IMR-90 (cell line): ENCODE measurements around the gene GSE1. TPM values are rescaled to one million over a fixed set of nuclear protein-coding genes. Genes with fewer than 3 reads are reported as not detected.

ENCODE experiments used
- ATAC-seq: fragments of 200-7000 bp; cut with Tn5 transposase; 2 replicates; pipeline ENCODE4 v1.9.1; 2020; ENCODE audit warnings: low read depth, mild to moderate bottlenecking, moderate library complexity
- BruUV-seq: library from RNA; stranded (reverse); fragments of 400-500 nt; replicated peaks from 2 replicates; lab custom pipeline; 2021; lab: Mats Ljungman, UMichigan
- CTCF ChIA-PET: fragments of 300-600 bp; formaldehyde crosslinking; extraction: SDS; loops from one replicate; lab custom pipeline; 2021; ENCODE audit warnings: antibody characterized with exemption; lab: Yijun Ruan, JAX
- POLR2A ChIA-PET: fragments of 300-600 bp; sonication (Branson Sonifier 250); formaldehyde crosslinking; loops from one replicate; lab custom pipeline; 2022; ENCODE audit warnings: antibody characterized with exemption; ENCODE audit not compliant: unreplicated experiment; lab: Charles Lee
- DNase-seq: peaks from one replicate; pipeline ENCODE4 v3.0.0; 2013
- H2AFZ ChIP-seq: replicated peaks from 2 replicates; pipeline ENCODE3; 2013; ENCODE audit warnings: low read length, mild to moderate bottlenecking; ENCODE audit not compliant: poor library complexity
- H2AK5ac ChIP-seq: 2 replicates; pipeline ENCODE4 v1.6.1; 2013; ENCODE audit warnings: low read depth, low read length, inconsistent platforms
- H2AK9ac ChIP-seq: replicated peaks from 2 replicates; pipeline ENCODE3; 2013; ENCODE audit warnings: mild to moderate bottlenecking, low read depth, low read length, moderate library complexity; ENCODE audit not compliant: poor library complexity
- H2BK120ac ChIP-seq: 2 replicates; pipeline ENCODE4 v1.6.1; 2013; ENCODE audit warnings: low read depth, low read length, inconsistent platforms
- H2BK15ac ChIP-seq: 3 replicates; pipeline ENCODE4 v1.6.1; 2013; ENCODE audit warnings: low read depth, low read length, inconsistent platforms
- H2BK20ac ChIP-seq: 2 replicates; pipeline ENCODE4 v1.6.1; 2013; ENCODE audit warnings: low read depth, mild to moderate bottlenecking, inconsistent platforms, low read length, moderate library complexity
- H2BK5ac ChIP-seq: 2 replicates; pipeline ENCODE4 v1.6.1; 2013; ENCODE audit warnings: mild to moderate bottlenecking, low read depth, low read length, inconsistent platforms; ENCODE audit not compliant: poor library complexity, severe bottlenecking
- H3K14ac ChIP-seq: replicated peaks from 2 replicates; pipeline ENCODE4 v1.6.1; 2013; ENCODE audit warnings: low read depth, low read length, inconsistent platforms
- H3K18ac ChIP-seq: 2 replicates; pipeline ENCODE4 v1.6.1; 2013; ENCODE audit warnings: low read depth, low read length, control low read depth
- H3K23ac ChIP-seq: 2 replicates; pipeline ENCODE4 v1.6.1; 2013; ENCODE audit warnings: low read depth, low read length, inconsistent platforms
- H3K27ac ChIP-seq: 2 replicates; pipeline ENCODE4 v1.5.1; 2013; ENCODE audit warnings: mild to moderate bottlenecking, control low read depth, low read length; ENCODE audit not compliant: insufficient read depth
- H3K27me3 ChIP-seq: 2 replicates; pipeline ENCODE4 v1.6.1; 2013; ENCODE audit warnings: low read length; ENCODE audit not compliant: control insufficient read depth, insufficient read depth
- H3K36me3 ChIP-seq: 2 replicates; pipeline ENCODE4 v1.6.1; 2013; ENCODE audit warnings: low read length, mixed read lengths; ENCODE audit not compliant: control insufficient read depth, insufficient read depth
- H3K4ac ChIP-seq: 2 replicates; pipeline ENCODE4 v1.6.1; 2013; ENCODE audit warnings: low read depth, low read length, inconsistent platforms
- H3K4me1 ChIP-seq: 2 replicates; pipeline ENCODE4 v1.6.1; 2013; ENCODE audit warnings: low read length, mixed read lengths; ENCODE audit not compliant: control insufficient read depth, insufficient read depth
- H3K4me2 ChIP-seq: 2 replicates; pipeline ENCODE4 v1.6.1; 2013; ENCODE audit warnings: low read depth, mild to moderate bottlenecking, control low read depth, low read length, moderate library complexity
- H3K4me3 ChIP-seq: 2 replicates; pipeline ENCODE4 v1.5.1; 2013; ENCODE audit warnings: low read depth, mild to moderate bottlenecking, control low read depth, low read length, moderate library complexity; ENCODE audit not compliant: insufficient read depth
- H3K56ac ChIP-seq: 2 replicates; pipeline ENCODE4 v1.6.1; 2013; ENCODE audit warnings: low read length, inconsistent platforms; ENCODE audit not compliant: insufficient read depth; ENCODE audit errors: extremely low read depth
- H3K79me1 ChIP-seq, 2 experiments: 2 replicates each; pipeline ENCODE4 v1.6.1; 2013; ENCODE audit warnings: low read length in 2 of 2, inconsistent platforms in 1 of 2, low read depth in 1 of 2
- H3K9ac ChIP-seq: 2 replicates; pipeline ENCODE4 v1.6.1; 2013; ENCODE audit warnings: low read depth, low read length, control low read depth
- H3K9me1 ChIP-seq: 2 replicates; pipeline ENCODE4 v1.6.1; 2013; ENCODE audit warnings: low read length, inconsistent platforms; ENCODE audit not compliant: insufficient read depth
- H3K9me3 ChIP-seq: 2 replicates; pipeline ENCODE4 v1.6.1; 2013; ENCODE audit warnings: low read length; ENCODE audit not compliant: control insufficient read depth, insufficient read depth
- H4K20me1 ChIP-seq: 2 replicates; pipeline ENCODE4 v1.6.1; 2013; ENCODE audit warnings: low read length, inconsistent platforms; ENCODE audit not compliant: insufficient read depth
- H4K5ac ChIP-seq: 2 replicates; pipeline ENCODE4 v1.6.1; 2013; ENCODE audit warnings: mild to moderate bottlenecking, low read depth, low read length, control low read depth
- H4K8ac ChIP-seq, 2 experiments: 2 replicates each; pipeline ENCODE4 v1.6.1; 2013; ENCODE audit warnings: low read depth in 2 of 2, low read length in 2 of 2, control low read depth in 1 of 2, inconsistent platforms in 1 of 2
- H4K91ac ChIP-seq: 2 replicates; pipeline ENCODE4 v1.6.1; 2013; ENCODE audit warnings: low read depth, low read length, inconsistent platforms; ENCODE audit not compliant: insufficient read depth
- MAZ ChIP-seq: IDR thresholded peaks from 2 replicates; pipeline ENCODE4 v1.6.1; 2012; ENCODE audit warnings: low read depth, mild to moderate bottlenecking, low read length, improper control_type of control experiment, moderate library complexity, borderline replicate concordance
- RAD21 ChIP-seq: IDR thresholded peaks from 2 replicates; pipeline ENCODE4 v1.6.1; 2012; ENCODE audit warnings: low read length, improper control_type of control experiment
- RCOR1 ChIP-seq: IDR thresholded peaks from 2 replicates; pipeline ENCODE4 v1.6.1; 2012; ENCODE audit warnings: mild to moderate bottlenecking, low read length, improper control_type of control experiment; ENCODE audit not compliant: insufficient replicate concordance
- WGBS, 2 experiments: methylation state at CpG; one replicate each; pipeline versions ENCODE4 v1.1.5 to v1.1.7; 2013; ENCODE audit warnings: missing lambda C conversion rate in 2 of 2; ENCODE audit not compliant: insufficient read length in 1 of 2; ENCODE audit errors: extremely low coverage in 2 of 2; 5-methylcytosine and 5-hydroxymethylcytosine counted together
- dilution Hi-C: fragments of 300-500 bp; cut with HindIII; formaldehyde crosslinking; loops from one replicate; pipeline ENCODE4 v1.14.3; 2018; ENCODE audit warnings: low sequenced_read_pairs; ENCODE audit not compliant: unreplicated experiment
- in situ Hi-C: fragments of 300-500 bp; cut with MboI; formaldehyde crosslinking; loops from 3 replicates; pipeline ENCODE4 v1.14.3; 2019; ENCODE audit warnings: low sequenced_read_pairs, inconsistent platforms, mixed read lengths
- intact Hi-C: fragments of 100-400 bp; cut with micrococcal nuclease; formaldehyde crosslinking; loops from 2 replicates; pipeline ENCODE4 v1.10.0; 2022
- polyA plus RNA-seq, 3 experiments: library from polyadenylated mRNA; depleted of rRNA; stranded (reverse); fragments of >200 nt; gene quantifications; 2 replicates each; pipeline ENCODE4 v1.2.3, GENCODE V29; 2012; ENCODE audit warnings: low replicate concordance in 1 of 3
- total RNA-seq: library from RNA; depleted of rRNA; stranded (reverse); fragments of >200 nt; gene quantifications from 2 replicates; pipeline ENCODE4 v1.2.3, GENCODE V29; 2012

Gene GSE1
- total and polyA plus RNA-seq, 2 of the 4 experiments (the other 2 are of a cell fraction), result 14.9 to 25.5 TPM

DNA sequence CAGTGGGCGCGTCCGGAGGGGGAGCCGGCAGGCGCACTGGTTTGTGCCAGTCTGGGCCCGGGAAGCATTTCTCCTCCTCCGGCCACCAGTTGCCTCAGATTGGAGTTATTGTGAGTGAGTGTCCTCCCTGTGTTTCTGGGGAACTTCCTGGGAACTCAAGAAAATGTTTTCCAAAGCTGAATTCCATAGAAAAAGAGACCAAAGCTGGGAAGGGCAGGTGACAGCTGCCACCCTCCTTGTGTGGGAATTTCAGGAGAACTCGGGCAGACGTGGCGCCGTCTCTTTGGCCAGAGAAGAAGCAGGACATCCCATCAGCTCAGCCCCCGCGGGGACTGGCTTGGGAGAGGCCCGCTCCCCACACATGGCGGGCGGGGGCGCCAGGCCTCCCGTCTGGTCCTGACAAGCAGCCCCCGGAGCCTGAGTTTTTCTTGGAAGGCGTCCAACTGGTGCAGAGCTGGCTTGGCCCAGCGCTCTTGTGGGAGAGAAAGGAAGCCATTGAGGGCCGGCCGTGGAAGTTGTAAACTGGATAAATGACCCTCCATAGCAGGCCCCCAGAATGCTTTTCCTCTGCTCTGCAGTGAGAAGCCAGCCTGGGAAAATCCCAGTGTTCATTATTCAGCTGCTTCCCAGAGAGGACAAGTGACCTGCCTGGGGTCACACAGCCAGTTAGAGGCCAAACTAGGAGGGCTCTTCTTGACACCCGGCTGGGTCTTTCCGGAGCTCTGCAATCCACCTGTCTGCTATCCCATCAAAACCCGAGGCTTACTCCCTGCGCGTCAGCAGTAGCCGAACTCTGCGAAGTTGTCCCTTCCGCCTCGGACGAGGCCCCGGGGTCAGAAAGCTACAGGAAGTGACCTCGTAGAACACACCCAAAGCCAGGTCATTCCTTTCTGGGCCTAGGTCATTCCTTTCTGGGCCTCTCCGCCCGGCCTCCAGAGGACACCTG is 39.2 kb upstream of the GSE1 start:
- Histone ChIP-seq H3K4me3 (no peak overlapping the region), H3K4ac (no peak overlapping the region; the same call in 1 of the 2 replicates), H3K9me1 (peaks cover 24% of the 10 kb centered on the region), H3K27me3 (no peaks in the 10 kb centered on the region), H2AK5ac (0 out of 2 replicates have a peak overlapping the region, but pooled peaks have one; percentile 20), H4K20me1 (peaks cover 90% of the 10 kb centered on the region), H4K5ac (no peak overlapping the region), H2AFZ (peak overlapping the region; percentile 39), H3K4me2 (no peak overlapping the region; the same call in 1 of the 2 replicates), H3K27ac (no peak overlapping the region), H2BK5ac (no peak overlapping the region), H3K4me1 (peaks cover 20% of the 10 kb centered on the region), H2AK9ac (peak overlapping the region; percentile 87), H4K91ac (0 out of 2 replicates have a peak overlapping the region, but pooled peaks have one; percentile 12), H3K9ac (no peak overlapping the region), H3K9me3 (peaks cover 2% of the 10 kb centered on the region; the same call in 1 of the 2 replicates), H3K18ac (no peak overlapping the region), H3K23ac (peak overlapping the region; percentile 41; the same call in 1 of the 2 replicates), H2BK15ac (no peak overlapping the region), H3K56ac (no peak overlapping the region), H2BK20ac (no peak overlapping the region), H3K36me3 (peaks cover 4% of the 10 kb centered on the region; the same call in 1 of the 2 replicates), H3K14ac (0 out of 2 replicates have a peak overlapping the region, but pooled peaks have one; percentile 54), H4K8ac (peak overlapping the region; percentile 34 to 57; a peak in 2 of 4 replicates), H2BK120ac (no peak overlapping the region), H3K79me1 (peaks cover 44 to 95% of the 10 kb centered on the region in 2 experiments)
- peak; percentile 78 for DNase-seq
- in situ Hi-C loops (no loop called here), dilution Hi-C loops (no loop called here), intact Hi-C loops (no loop called here)
- TF ChIP-seq RCOR1 (no peak), MAZ (peak; percentile 59; the same call in 1 of the 2 replicates), RAD21 (0 out of 2 replicates have a peak, but pooled peaks have one; percentile 6)
- ChIA-PET POLR2A (interaction anchor here (1.0 kb wide), 1 partner anchor 16 kb away, joined by 3 read pairs; no protein-coding TSS in a partner anchor), CTCF (interaction anchor here (1.2 to 1.7 kb wide), 2 partner anchors 11 to 20 kb away, joined by 4 to 7 read pairs; no protein-coding TSS in a partner anchor)
- peak; percentile 56 for ATAC-seq
- no TSS peak for BruUV-seq
- WGBS, 2 experiments, result 37% methylated on average over 15 of the region's 37 CpGs; no CpG with 5 or more reads in 1 of the 2 experiments
